SJSA1 (cell line): Measurements from ENCODE around the gene PRX. TPM values are rescaled to one million over a fixed set of nuclear protein-coding genes. Genes with fewer than 3 reads are reported as not detected.
"Not testable (repeated sequence)": the region's sequence is repeated elsewhere in the genome, so short reads cannot be mapped to it uniquely, and the experiment has no call there.

Source experiments
- DNase-seq, 2 experiments: peaks; one replicate each; pipeline ENCODE4 v3.0.0-alpha.2; 2015 to 2020; ENCODE audit warnings: low spot score in 2 of 2, low read depth in 1 of 2
- H3K27ac ChIP-seq: fragments of 250-450 bp; sonication (Bioruptor Pico); 2 replicates; pipeline ENCODE4 v1.5.1; 2020; ENCODE audit warnings: mild to moderate bottlenecking, moderate library complexity
- H3K27me3 ChIP-seq: fragments of 250-450 bp; sonication (Bioruptor Pico); replicated peaks from 2 replicates; pipeline ENCODE4 v1.5.1; 2020; ENCODE audit warnings: mild to moderate bottlenecking, moderate library complexity
- H3K36me3 ChIP-seq: fragments of 250-450 bp; sonication (Bioruptor Pico); 2 replicates; pipeline ENCODE4 v1.5.1; 2020; ENCODE audit warnings: mild to moderate bottlenecking
- H3K4me1 ChIP-seq: fragments of 250-450 bp; sonication (Bioruptor Pico); replicated peaks from 2 replicates; pipeline ENCODE4 v1.6.1; 2021; ENCODE audit warnings: mild to moderate bottlenecking
- H3K4me3 ChIP-seq: fragments of 250-450 bp; sonication (Bioruptor Pico); 2 replicates; pipeline ENCODE4 v1.5.1; 2020; ENCODE audit warnings: mild to moderate bottlenecking
- H3K9me3 ChIP-seq: fragments of 250-450 bp; sonication (Bioruptor Pico); replicated peaks from 2 replicates; pipeline ENCODE4 v1.5.1; 2020; ENCODE audit warnings: mild to moderate bottlenecking
- total RNA-seq: library from RNA; depleted of rRNA; stranded (reverse); fragments of >200 nt; shearing (Covaris generic); gene quantifications from 2 replicates; pipeline ENCODE4 v1.2.3, GENCODE V29; 2014

The PRX gene
- total RNA-seq, 1 experiment from 2014 or later, result 2.4 TPM

GRCh38 chr19:40416918-40417642 is 3.9 kb upstream of the PRX start:
- peak; percentile 80 to 86 for DNase-seq
- no peak overlapping the region for H3K4me3 ChIP-seq
- peaks cover 6% of the 10 kb centered on the region; the same call in 1 of the 2 replicates for H3K36me3 ChIP-seq
- H3K9me3 ChIP-seq, result no peaks in the 10 kb centered on the region
- peak overlapping the region; percentile 65 for H3K27ac ChIP-seq
- H3K27me3 ChIP-seq, result no peaks in the 10 kb centered on the region
- peaks cover 30% of the 10 kb centered on the region for H3K4me1 ChIP-seq

- Histone ChIP-seq H3K27ac (no peak overlapping the region), H3K4me3 (no peak overlapping the region), H3K4me1 (peaks cover 21% of the 10 kb centered on the region), H3K9me3 (no peaks in the 10 kb centered on the region), H3K27me3 (no peaks in the 10 kb centered on the region), H3K36me3 (no peaks in the 10 kb centered on the region)
- DNase-seq, result no peak
Measured at GRCh38 chr19:40415768-40416167, 2.6 kb upstream of the PRX start.

DNA sequence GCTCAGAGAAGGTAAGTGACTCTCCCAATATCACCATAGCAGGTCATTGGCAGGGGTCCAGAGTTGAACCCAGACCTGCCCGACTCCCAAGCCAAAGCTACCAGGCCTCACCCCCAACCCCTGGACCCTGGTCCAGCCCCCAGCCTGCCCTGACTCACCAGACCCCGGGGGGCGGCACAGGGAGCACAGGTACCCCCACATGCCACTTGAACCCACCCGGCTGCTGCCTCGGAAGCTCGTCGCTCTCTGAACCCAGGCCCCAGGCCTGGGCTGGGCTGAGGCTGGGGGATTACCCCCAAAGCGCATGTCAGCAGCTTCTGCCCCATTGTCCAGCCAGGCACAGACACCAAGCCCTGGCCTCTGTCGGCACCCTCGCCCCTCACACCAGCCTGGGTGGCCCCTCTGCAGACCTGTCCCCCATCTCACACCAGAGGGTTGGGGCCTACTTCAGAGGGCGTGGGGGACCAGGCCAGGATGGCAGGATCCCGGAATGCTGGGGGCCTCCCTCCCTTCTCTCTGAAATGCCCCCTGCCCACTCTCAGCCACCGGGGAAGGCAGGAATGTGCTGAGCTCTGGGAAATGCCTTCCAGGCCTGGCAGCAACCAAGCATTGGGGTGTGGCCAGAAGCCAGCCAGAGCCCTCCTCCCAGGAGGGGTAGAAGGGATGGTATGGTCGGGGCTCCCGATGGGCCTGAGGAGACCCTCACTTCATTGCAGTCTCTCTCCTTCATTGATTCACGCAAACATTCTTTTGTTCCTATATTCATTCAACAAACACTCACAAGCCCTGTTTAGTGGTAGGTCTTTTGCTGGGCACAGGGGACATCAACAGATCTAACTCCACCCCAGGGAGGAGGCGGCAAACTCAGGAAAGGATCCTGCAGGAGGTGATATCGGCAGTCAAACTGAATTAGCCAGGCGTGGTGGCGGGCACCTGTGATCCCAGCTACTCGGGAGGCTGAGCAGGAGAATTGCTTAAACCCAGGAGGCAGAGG is 1.7 kb upstream of the PRX start:
- H3K4me1 ChIP-seq, result peaks cover 20% of the 10 kb centered on the region
- no peak overlapping the region for H3K27ac ChIP-seq
- no peaks in the 10 kb centered on the region for H3K36me3 ChIP-seq
- no peaks in the 10 kb centered on the region for H3K9me3 ChIP-seq
- H3K4me3 ChIP-seq, result no peak overlapping the region
- no peaks in the 10 kb centered on the region for H3K27me3 ChIP-seq
- no peak for DNase-seq

GRCh38 chr19:40412866-40413265 is 312 bp downstream of the PRX start:
- no peak for DNase-seq
- no peak overlapping the region for H3K4me3 ChIP-seq
- no peaks in the 10 kb centered on the region for H3K36me3 ChIP-seq
- H3K27me3 ChIP-seq, result no peaks in the 10 kb centered on the region
- no peak overlapping the region for H3K27ac ChIP-seq
- H3K4me1 ChIP-seq, result peaks cover 20% of the 10 kb centered on the region
- H3K9me3 ChIP-seq, result no peaks in the 10 kb centered on the region

- Histone ChIP-seq H3K4me1 (peaks cover 11% of the 10 kb centered on the region), H3K27me3 (no peaks in the 10 kb centered on the region), H3K9me3 (no peaks in the 10 kb centered on the region), H3K27ac (no peak overlapping the region), H3K4me3 (no peak overlapping the region), H3K36me3 (no peaks in the 10 kb centered on the region)
- DNase-seq, result no peak
Measured at GRCh38 chr19:40411958-40412499, 1.1 kb downstream of the PRX start.

- no peak for DNase-seq
Measured at GRCh38 chr19:40411125-40411842, 1.9 kb downstream of the PRX start.

DNA sequence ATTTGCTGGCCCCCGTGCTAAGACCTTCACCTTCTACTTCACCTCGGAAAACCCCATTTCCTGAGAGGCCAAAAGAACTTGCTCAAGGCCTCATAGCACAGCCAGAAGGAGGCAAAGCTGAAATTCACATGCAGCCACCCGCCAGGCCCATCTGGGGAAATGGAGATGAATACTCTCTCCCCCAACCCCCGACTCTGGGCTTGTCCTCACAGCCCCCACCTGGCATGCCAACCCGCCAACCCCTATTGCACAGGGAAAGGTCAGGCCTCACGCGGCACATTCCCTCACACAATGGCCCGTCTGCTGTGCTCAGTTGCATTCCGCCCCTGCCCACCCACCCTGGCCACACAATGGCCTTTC is 3.2 kb downstream of the PRX start:
- Histone ChIP-seq H3K4me1 (peaks cover 5% of the 10 kb centered on the region), H3K27ac (no peak overlapping the region), H3K27me3 (no peaks in the 10 kb centered on the region), H3K9me3 (no peaks in the 10 kb centered on the region), H3K4me3 (no peak overlapping the region), H3K36me3 (no peaks in the 10 kb centered on the region)
- DNase-seq, result no peak

More at GRCh38 chr19:40411125-40411842, 1.9 kb downstream of the PRX start:
- H3K4me1 ChIP-seq, result peaks cover 6% of the 10 kb centered on the region
- no peaks in the 10 kb centered on the region for H3K9me3 ChIP-seq
- no peaks in the 10 kb centered on the region for H3K36me3 ChIP-seq
- H3K27me3 ChIP-seq, result no peaks in the 10 kb centered on the region
- no peak overlapping the region for H3K4me3 ChIP-seq
- H3K27ac ChIP-seq, result no peak overlapping the region

DNA sequence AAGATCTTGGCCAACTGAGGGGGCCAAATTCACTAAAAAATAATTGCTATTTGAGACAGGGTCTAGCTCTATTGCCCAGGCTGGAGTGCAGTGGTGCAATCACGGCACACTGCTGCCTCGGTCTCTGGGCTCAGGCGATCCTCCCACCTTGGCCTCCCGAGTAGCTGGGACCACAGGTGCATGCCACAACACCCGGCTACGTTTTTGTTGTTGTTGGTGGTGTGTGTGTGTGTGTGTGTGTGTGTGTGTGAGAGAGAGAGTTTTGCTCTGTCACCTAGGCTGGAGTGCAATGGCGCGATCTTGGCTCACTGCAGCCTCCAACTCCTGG is 4.6 kb downstream of the PRX start:
- not testable (repeated sequence) for H3K27ac ChIP-seq, H3K9me3 ChIP-seq, H3K36me3 ChIP-seq, H3K27me3 ChIP-seq, DNase-seq, H3K4me1 ChIP-seq, H3K4me3 ChIP-seq

DNA sequence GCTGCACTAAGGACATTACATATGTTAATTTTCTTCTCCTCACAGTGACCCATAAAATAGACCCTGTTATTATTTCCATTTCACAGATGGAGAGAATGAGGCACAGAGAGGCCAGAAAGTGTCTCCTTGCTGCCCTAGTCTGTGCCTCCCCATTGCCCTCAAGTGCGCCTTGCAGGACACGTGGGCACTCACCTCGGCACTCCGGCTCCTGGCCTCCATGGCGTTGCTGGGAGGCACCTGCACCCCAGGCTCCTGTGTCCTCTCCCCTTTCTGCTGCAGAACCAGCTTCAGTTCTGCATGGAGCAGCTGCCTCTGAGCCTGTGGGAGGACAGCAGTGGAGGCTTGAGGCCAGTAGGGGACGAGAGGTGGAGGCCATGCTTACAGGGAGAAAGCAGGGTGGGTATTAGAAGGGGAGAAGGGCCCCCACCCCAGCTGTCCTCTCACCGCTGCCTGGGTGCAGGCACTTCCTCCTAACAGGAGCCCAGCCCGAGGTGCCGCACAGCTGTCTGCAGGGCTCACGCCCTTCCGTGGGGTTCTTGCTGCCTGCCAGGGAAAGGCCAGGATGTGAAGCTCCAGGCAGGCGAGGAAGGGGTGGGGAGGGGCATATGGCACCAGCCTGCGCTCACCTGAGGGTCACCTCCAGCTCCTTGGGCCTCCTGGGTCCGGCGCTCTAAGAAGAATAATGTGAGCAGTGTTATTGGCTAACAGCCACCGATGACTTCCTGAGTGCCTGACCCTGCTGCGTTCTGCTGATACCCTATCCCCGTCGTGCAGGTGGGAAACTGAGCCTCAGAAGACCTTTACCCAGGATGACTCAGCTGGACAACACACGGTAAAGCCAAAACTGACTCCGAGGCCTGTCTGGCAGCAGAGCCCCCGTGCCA is 5.2 kb downstream of the PRX start:
- no peak for DNase-seq
- Histone ChIP-seq H3K36me3 (no peaks in the 10 kb centered on the region), H3K9me3 (no peaks in the 10 kb centered on the region), H3K27ac (no peak overlapping the region), H3K27me3 (no peaks in the 10 kb centered on the region), H3K4me3 (no peak overlapping the region), H3K4me1 (peaks cover 4% of the 10 kb centered on the region)

DNA sequence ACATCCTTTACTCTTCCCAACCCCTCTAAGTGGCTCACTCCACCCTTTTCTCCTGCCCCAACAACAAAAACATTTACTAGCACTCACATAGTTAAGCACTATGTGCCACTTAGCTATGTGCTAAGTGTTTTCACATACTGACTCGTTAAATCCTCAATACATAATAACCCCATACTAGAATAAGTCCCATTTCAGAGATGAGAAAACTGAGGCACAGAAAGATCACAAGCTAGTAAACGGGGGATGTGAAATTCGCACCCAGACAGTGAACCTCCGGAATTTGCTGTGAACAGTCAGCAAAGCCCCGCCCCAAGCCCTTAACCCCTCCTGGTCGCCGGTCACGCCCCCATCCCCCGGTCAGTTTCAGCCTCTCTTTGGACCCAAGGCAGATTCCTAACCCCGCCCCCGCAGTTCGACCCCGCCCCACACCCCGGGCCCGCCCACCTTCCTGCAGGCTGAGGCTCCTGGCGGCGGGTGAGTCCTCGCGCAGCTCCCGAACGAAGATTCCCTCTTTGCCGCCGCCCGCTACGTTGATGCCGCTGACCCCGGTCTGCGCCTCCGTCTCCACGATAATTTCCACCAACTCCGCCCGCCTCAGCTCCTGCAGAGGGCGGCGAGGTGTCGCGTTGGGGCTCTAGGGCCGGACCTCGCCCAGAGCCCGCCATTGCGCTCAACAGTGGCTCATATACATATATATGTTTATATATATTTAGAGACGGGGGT is 9.8 kb downstream of the PRX start:
- no peak overlapping the region for H3K27ac ChIP-seq
- H3K4me3 ChIP-seq, result peak overlapping the region; percentile 42
- DNase-seq, result peak; percentile 69 to 97
- H3K27me3 ChIP-seq, result no peaks in the 10 kb centered on the region
- H3K9me3 ChIP-seq, result no peaks in the 10 kb centered on the region
- H3K4me1 ChIP-seq, result peaks cover 6% of the 10 kb centered on the region
- H3K36me3 ChIP-seq, result no peaks in the 10 kb centered on the region

DNA sequence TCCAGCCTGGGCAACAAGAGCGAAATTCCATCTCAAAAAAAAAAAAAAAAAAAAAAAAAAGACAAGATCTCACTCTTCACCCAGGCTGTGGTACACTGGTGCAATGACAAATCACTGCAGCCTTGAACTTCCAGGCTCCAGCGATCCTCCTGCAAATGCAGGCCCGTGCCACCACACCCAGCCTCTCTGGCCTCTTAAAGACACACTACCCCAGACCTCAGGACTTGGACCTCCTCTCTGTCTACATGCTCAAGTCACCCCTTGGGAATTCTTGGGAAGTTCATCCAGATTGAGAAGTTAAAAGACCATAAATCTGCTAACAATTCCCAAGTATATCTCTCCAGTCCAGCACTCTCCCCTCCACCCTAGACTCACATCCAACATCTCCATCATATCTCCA is 12.6 kb downstream of the PRX start:
- Histone ChIP-seq H3K4me3 (no peak overlapping the region), H3K9me3 (no peaks in the 10 kb centered on the region), H3K27me3 (no peaks in the 10 kb centered on the region), H3K4me1 (peaks cover 6% of the 10 kb centered on the region), H3K27ac (no peak overlapping the region), H3K36me3 (no peaks in the 10 kb centered on the region)
- no peak for DNase-seq

- H3K27ac ChIP-seq, result no peak overlapping the region
- no peak overlapping the region for H3K4me3 ChIP-seq
- peaks cover 6% of the 10 kb centered on the region for H3K4me1 ChIP-seq
- H3K36me3 ChIP-seq, result no peaks in the 10 kb centered on the region
- H3K27me3 ChIP-seq, result no peaks in the 10 kb centered on the region
- H3K9me3 ChIP-seq, result no peaks in the 10 kb centered on the region
- no peak for DNase-seq
Measured at GRCh38 chr19:40398417-40399131, 14.6 kb downstream of the PRX start.
